Measurements from ENCODE around the gene LIN37. TPM values are rescaled to one million over a fixed set of nuclear protein-coding genes. Genes with fewer than 3 reads are reported as not detected.

The LIN37 gene
- total and polyA plus RNA-seq, 7 donors, result 8.4 to 19.1 (median 13.6) TPM

- Histone ChIP-seq H3K4me1 (no peaks in the 10 kb centered on the region), H3K27ac (no peak overlapping the region), H3K9me3 (no peaks in the 10 kb centered on the region), H3K4me3 (no peak overlapping the region), H3K36me3 (peaks cover 0 to 14% (median 0%) of the 10 kb centered on the region in 4 donors), H3K27me3 (no peaks in the 10 kb centered on the region)
- TF ChIP-seq, protein P1, sequence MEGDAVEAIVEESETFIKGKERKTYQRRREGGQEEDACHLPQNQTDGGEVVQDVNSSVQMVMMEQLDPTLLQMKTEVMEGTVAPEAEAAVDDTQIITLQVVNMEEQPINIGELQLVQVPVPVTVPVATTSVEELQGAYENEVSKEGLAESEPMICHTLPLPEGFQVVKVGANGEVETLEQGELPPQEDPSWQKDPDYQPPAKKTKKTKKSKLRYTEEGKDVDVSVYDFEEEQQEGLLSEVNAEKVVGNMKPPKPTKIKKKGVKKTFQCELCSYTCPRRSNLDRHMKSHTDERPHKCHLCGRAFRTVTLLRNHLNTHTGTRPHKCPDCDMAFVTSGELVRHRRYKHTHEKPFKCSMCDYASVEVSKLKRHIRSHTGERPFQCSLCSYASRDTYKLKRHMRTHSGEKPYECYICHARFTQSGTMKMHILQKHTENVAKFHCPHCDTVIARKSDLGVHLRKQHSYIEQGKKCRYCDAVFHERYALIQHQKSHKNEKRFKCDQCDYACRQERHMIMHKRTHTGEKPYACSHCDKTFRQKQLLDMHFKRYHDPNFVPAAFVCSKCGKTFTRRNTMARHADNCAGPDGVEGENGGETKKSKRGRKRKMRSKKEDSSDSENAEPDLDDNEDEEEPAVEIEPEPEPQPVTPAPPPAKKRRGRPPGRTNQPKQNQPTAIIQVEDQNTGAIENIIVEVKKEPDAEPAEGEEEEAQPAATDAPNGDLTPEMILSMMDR (IDR thresholded peaks at IDR 0.05), result no peak
- TF ChIP-seq POLR2AphosphoS5 (IDR thresholded peaks at IDR 0.05), result no peak
- no peak for TF ChIP-seq POLR2A (IDR thresholded peaks at IDR 0.05)
- no peak for TF ChIP-seq EP300 (IDR thresholded peaks at IDR 0.05)
- 92 to 95% methylated on average over 15 of the region's 15 CpGs for WGBS, 2 donors
- no peak for DNase-seq
- intact Hi-C loops (cut with DNase I), result no loop called here
These were observed 38.9 kb downstream of the LIN37 start for GRCh38 chr19:35787227-35787799.

- no peak for DNase-seq
- no peaks in the 10 kb centered on the region for H3K9me3 ChIP-seq
- no peaks in the 10 kb centered on the region for H3K4me1 ChIP-seq
- 86 to 87% methylated on average over 12 of the region's 12 CpGs for WGBS, 2 donors
- no peaks in the 10 kb centered on the region for H3K27me3 ChIP-seq
- intact Hi-C loops (cut with DNase I), result no loop called here
- no peak for TF ChIP-seq POLR2A (IDR thresholded peaks at IDR 0.05)
- no peak for TF ChIP-seq EP300 (IDR thresholded peaks at IDR 0.05)
- no peak for TF ChIP-seq POLR2AphosphoS5 (IDR thresholded peaks at IDR 0.05)
- TF ChIP-seq, protein P1 (IDR thresholded peaks at IDR 0.05), result no peak
- no peak overlapping the region for H3K4me3 ChIP-seq
- peaks cover 0 to 10% (median 0%) of the 10 kb centered on the region in 4 donors for H3K36me3 ChIP-seq
- H3K27ac ChIP-seq, result no peak overlapping the region
These were observed 40.0 kb downstream of the LIN37 start for GRCh38 chr19:35788205-35788960.

DNA sequence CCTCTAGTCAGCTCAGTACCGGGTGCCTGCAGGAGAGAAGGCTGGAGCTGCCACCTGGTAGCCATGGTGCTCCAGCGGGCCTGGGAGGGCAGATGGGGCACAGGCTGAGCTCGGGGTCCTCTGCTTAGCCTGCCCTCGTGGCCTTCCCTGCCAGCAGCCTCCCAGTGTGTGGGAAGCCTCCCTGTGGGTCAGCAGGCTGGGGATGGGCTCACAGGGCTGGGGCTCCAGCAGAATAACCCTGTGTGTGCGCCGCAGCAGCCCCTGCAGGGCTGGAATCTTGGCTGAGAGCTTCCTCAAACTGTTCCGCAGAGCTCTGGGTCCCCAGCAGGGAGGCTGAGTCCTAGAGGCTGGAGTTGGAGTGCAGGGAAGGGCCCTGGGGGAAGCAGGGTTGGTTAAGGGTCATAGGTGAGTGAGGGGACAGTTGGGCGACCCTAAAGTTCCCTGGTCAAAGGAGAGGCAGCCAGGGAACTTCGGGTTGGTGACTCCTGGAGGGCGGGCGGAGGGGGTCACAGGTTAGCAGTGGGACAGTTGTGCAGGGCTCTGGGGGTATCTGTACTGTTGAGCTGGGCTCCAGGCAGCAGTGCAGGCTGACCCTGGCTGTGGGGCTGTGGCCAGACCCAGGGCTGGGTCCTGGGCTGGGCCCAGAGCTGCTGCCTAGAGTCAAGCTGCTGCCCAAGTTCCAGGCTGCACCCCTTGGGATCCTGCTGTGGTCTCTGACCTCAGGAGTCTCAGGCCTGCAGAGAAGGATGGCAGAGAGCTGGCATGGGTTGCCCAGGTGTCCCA lies 41.0 kb downstream of the LIN37 start:
- Histone ChIP-seq H3K4me3 (no peak overlapping the region), H3K27ac (no peak overlapping the region), H3K27me3 (no peaks in the 10 kb centered on the region), H3K36me3 (peaks cover 0 to 10% (median 0%) of the 10 kb centered on the region in 4 donors), H3K9me3 (no peaks in the 10 kb centered on the region), H3K4me1 (no peaks in the 10 kb centered on the region)
- DNase-seq, result no peak
- TF ChIP-seq POLR2AphosphoS5 (IDR thresholded peaks at IDR 0.05), result no peak
- no peak for TF ChIP-seq POLR2A (IDR thresholded peaks at IDR 0.05)
- TF ChIP-seq, protein P1 (IDR thresholded peaks at IDR 0.05), result no peak
- no peak for TF ChIP-seq EP300 (IDR thresholded peaks at IDR 0.05)
- intact Hi-C loops (cut with DNase I), result no loop called here
- 84 to 88% methylated on average over 11 of the region's 11 CpGs for WGBS, 2 donors

- H3K36me3 ChIP-seq, result peaks cover 0 to 1% (median 0%) of the 10 kb centered on the region in 4 donors
- intact Hi-C loops (cut with DNase I), result no loop called here
- no peak overlapping the region for H3K4me3 ChIP-seq
- no peaks in the 10 kb centered on the region for H3K4me1 ChIP-seq
- TF ChIP-seq POLR2A (IDR thresholded peaks at IDR 0.05) (no peak), EP300 (IDR thresholded peaks at IDR 0.05) (no peak), POLR2AphosphoS5 (IDR thresholded peaks at IDR 0.05) (no peak)
- TF ChIP-seq, protein P1 (IDR thresholded peaks at IDR 0.05), result no peak
- no peak for DNase-seq
- no peak overlapping the region for H3K27ac ChIP-seq
- no peaks in the 10 kb centered on the region for H3K9me3 ChIP-seq
- WGBS, 2 donors, result 86 to 91% methylated on average over 19 of the region's 19 CpGs
- H3K27me3 ChIP-seq, result peaks cover 0 to 1% (median 0%) of the 10 kb centered on the region in 3 donors
These were observed 41.9 kb downstream of the LIN37 start for GRCh38 chr19:35789978-35790944.
